Fibroblast of mammary gland (primary cell): ENCODE data around the gene RICTOR.
A peak's percentile ranks its signal among the peaks of the same experiment; 100 is the strongest.

Experiments
- DNase-seq: peaks from one replicate; pipeline ENCODE4 v3.0.0-alpha.2; 2010; ENCODE audit warnings: low read depth
- H3K4me3 ChIP-seq: 2 replicates; pipeline ENCODE4 v1.5.1; 2011; ENCODE audit warnings: low read depth, mild to moderate bottlenecking, low read length, moderate library complexity; ENCODE audit not compliant: control insufficient read depth
- CTCF ChIP-seq: conservative IDR thresholded peaks from 2 replicates; pipeline ENCODE4 v1.5.1; 2011; ENCODE audit warnings: low read depth, low read length, inconsistent platforms; ENCODE audit not compliant: control insufficient read depth, insufficient read depth

The RICTOR gene

GRCh38 chr5:38906503-38906902 lies 167.7 kb downstream of the RICTOR start:
- no peak for DNase-seq
- no peak for TF ChIP-seq CTCF
- no peak overlapping the region for H3K4me3 ChIP-seq

GRCh38 chr5:38905516-38905915 lies 168.7 kb downstream of the RICTOR start:
- DNase-seq: peak; percentile 51
- TF ChIP-seq CTCF: no peak

GRCh38 chr5:38899936-38900335 lies 174.3 kb downstream of the RICTOR start:
- no peak overlapping the region for H3K4me3 ChIP-seq
- no peak for TF ChIP-seq CTCF
- no peak for DNase-seq

More at GRCh38 chr5:38905516-38905915, 168.7 kb downstream of the RICTOR start:
- no peak overlapping the region for H3K4me3 ChIP-seq

GRCh38 chr5:38896760-38897159 lies 177.4 kb downstream of the RICTOR start:
- no peak overlapping the region for H3K4me3 ChIP-seq
- no peak for TF ChIP-seq CTCF
- DNase-seq: no peak

- DNase-seq: no peak
- no peak for TF ChIP-seq CTCF
- H3K4me3 ChIP-seq: no peak overlapping the region
These were observed 181.8 kb downstream of the RICTOR start for GRCh38 chr5:38892363-38892762.

- no peak overlapping the region for H3K4me3 ChIP-seq
- DNase-seq: no peak
- no peak for TF ChIP-seq CTCF
These were observed 182.6 kb downstream of the RICTOR start for GRCh38 chr5:38891563-38891962.

- H3K4me3 ChIP-seq: no peak overlapping the region
- no peak for TF ChIP-seq CTCF
- no peak for DNase-seq
These were observed 184.8 kb downstream of the RICTOR start for GRCh38 chr5:38889424-38889823.
